Measurements from ENCODE around the gene MYOZ3.

The MYOZ3 gene

GRCh38 chr5:150658699-150659265, 2.3 kb upstream of the MYOZ3 start:
- DNase-seq (ENCODE audit: low read depth in 2 of 2), result no peak

GRCh38 chr5:150659360-150660107, 1.5 kb upstream of the MYOZ3 start:
- DNase-seq (ENCODE audit: low read depth in 2 of 2), result no peak

GRCh38 chr5:150660108-150660831, 781 bp upstream of the MYOZ3 start:
- DNase-seq (ENCODE audit: low read depth in 2 of 2), result no peak

GRCh38 chr5:150661821-150662596, 958 bp downstream of the MYOZ3 start:
- DNase-seq (ENCODE audit: low read depth in 2 of 2), result no peak

GRCh38 chr5:150662731-150663516, 1.9 kb downstream of the MYOZ3 start:
- no peak for DNase-seq (ENCODE audit: low read depth in 2 of 2)

GRCh38 chr5:150663936-150664335, 2.9 kb downstream of the MYOZ3 start:
- DNase-seq (ENCODE audit: low read depth in 2 of 2), result no peak

- DNase-seq (ENCODE audit: low read depth in 2 of 2), result no peak
Observed at GRCh38 chr5:150665044-150665443, 4.0 kb downstream of the MYOZ3 start.

GRCh38 chr5:150670275-150670947, 9.4 kb downstream of the MYOZ3 start:
- no peak for DNase-seq (ENCODE audit: low read depth in 2 of 2)

- DNase-seq (ENCODE audit: low read depth in 2 of 2), result no peak
Observed at GRCh38 chr5:150670948-150671310, 9.9 kb downstream of the MYOZ3 start.

- DNase-seq (ENCODE audit: low read depth in 2 of 2), result no peak
Observed at GRCh38 chr5:150671509-150672236, 10.6 kb downstream of the MYOZ3 start.

GRCh38 chr5:150672237-150672883, 11.3 kb downstream of the MYOZ3 start:
- DNase-seq (ENCODE audit: low read depth in 2 of 2), result no peak

- no peak for DNase-seq (ENCODE audit: low read depth in 2 of 2)
Observed at GRCh38 chr5:150672884-150673275, 11.8 kb downstream of the MYOZ3 start.

- no peak for DNase-seq (ENCODE audit: low read depth in 2 of 2)
Observed at GRCh38 chr5:150674341-150674821, 13.3 kb downstream of the MYOZ3 start.

GRCh38 chr5:150675069-150675468, 14.0 kb downstream of the MYOZ3 start:
- DNase-seq (ENCODE audit: low read depth in 2 of 2), result no peak

- DNase-seq (ENCODE audit: low read depth in 2 of 2), result no peak
Observed at GRCh38 chr5:150676578-150676977, 15.5 kb downstream of the MYOZ3 start.

GRCh38 chr5:150689120-150689519, 28.1 kb downstream of the MYOZ3 start:
- DNase-seq (ENCODE audit: low read depth in 2 of 2), result no peak

GRCh38 chr5:150690760-150691159, 29.7 kb downstream of the MYOZ3 start:
- DNase-seq (ENCODE audit: low read depth in 2 of 2), result no peak

- no peak for DNase-seq (ENCODE audit: low read depth in 2 of 2)
Observed at GRCh38 chr5:150692276-150692675, 31.2 kb downstream of the MYOZ3 start.

GRCh38 chr5:150694612-150695011, 33.6 kb downstream of the MYOZ3 start:
- DNase-seq (ENCODE audit: low read depth in 2 of 2), result no peak

- DNase-seq (ENCODE audit: low read depth in 2 of 2), result no peak
Observed at GRCh38 chr5:150700246-150700593, 39.2 kb downstream of the MYOZ3 start.
